NCI-H748 (cell line): ENCODE data around the gene NINL.
A peak's percentile ranks its signal among the peaks of the same experiment; 100 is the strongest.
"Not testable (repeated sequence)": the region's sequence is repeated elsewhere in the genome, so short reads cannot be mapped to it uniquely, and the experiment has no call there.

ENCODE experiments used
- DNase-seq: peaks from one replicate; lab custom pipeline; 2025; ENCODE audit not compliant: unreplicated experiment; lab: John Stamatoyannopoulos, UW

The NINL gene

GRCh38 chr20:25584905-25585704, at the start of gene NINL:
TSS of gene NINL (minus strand) at chr20:25585531. CDS start at chr20:25526587, 58,944 bp downstream.
- peak; percentile 85 for DNase-seq

DNA sequence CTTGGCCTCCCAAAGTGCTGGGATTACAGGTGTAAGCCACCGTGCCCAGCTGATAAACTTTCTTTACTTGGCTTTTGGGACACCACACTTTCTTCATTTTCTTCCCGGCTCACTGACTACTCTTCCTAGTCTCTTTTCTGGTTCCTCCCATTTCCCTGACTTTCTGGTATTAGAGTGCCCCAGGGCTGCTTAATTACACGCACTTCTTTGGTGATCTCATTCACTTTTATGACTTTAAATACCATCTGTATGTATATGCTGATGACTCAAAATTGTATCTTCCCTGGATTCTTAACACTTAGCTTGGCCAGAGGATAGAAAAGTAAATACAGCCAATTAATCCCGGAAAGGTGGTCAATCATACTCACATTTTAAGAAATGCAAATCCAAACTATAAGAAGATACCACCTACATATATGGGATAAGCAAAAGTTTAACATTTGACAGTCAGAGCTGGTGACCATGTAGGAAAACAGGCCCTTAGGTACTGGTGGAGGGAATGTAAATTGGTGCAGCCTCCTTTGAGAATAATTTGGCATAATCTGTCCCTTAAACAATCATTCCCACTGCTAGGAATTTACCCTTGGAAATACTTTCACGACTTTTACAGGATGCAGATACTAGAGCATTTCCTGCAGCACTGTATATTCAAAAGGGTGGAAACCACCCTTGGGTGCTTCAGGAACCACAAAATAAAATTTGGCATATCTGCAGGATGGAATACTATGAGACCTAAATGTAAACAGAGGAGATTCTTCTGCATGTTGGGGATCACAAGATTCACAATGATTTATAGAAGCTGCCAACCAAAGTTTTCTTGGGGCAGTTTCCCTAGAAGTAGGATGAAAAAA, 47.8 kb upstream of the NINL start:
- DNase-seq: no peak

DNA sequence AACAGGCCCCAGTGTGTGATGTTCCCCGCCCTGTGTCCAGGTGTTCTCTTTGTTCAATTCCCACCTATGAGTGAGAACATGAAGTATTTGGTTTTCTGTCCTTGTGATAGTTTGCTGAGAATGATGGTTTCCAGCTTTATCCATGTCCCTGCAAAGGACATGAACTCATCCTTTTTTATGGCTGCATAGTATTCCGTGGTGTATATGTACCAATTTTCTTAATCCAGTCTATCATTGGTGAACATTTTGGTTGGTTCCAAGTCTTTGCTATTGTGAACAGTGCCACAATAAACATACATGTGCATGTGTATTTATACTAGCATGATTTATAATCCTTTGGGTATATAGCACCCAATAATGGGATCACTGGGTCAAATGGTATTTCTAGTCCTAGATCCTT, 45.3 kb upstream of the NINL start:
- not testable (repeated sequence) for DNase-seq

DNA sequence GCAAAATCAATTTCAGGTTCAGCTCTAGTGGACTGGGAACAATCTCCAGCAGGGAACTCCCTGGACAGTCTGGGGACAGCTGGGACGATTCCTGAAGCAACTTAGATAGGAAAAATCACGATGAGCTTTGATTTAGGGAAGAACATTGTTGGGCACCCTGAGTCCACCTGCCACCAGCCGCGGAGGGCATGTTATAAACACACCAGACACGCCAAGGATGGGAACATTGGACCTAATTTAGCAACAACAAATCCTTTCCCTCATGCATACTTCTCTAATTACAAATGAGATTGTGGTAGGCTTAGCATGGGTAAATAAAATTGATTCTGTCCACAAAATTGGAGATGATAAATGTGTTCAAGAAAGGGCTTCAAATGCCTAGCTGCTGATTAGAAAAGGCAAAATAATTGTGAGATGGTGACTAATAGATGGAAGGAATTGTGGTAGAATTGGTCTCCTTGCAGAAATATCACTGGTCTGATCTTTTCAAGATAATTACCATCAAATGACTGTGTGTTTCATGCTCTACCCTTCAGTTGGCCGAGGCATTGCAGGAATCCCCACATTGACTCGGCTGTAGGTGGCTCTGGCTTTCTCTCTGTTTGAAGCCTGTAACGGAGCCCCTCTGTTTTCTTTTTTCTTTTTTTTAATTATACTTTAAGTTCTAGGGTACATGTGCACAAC, 44.6 kb upstream of the NINL start:
- no peak for DNase-seq

GRCh38 chr20:25626779-25627178, 41.4 kb upstream of the NINL start:
- no peak for DNase-seq

GRCh38 chr20:25624500-25624939, 39.2 kb upstream of the NINL start:
- no peak for DNase-seq

DNA sequence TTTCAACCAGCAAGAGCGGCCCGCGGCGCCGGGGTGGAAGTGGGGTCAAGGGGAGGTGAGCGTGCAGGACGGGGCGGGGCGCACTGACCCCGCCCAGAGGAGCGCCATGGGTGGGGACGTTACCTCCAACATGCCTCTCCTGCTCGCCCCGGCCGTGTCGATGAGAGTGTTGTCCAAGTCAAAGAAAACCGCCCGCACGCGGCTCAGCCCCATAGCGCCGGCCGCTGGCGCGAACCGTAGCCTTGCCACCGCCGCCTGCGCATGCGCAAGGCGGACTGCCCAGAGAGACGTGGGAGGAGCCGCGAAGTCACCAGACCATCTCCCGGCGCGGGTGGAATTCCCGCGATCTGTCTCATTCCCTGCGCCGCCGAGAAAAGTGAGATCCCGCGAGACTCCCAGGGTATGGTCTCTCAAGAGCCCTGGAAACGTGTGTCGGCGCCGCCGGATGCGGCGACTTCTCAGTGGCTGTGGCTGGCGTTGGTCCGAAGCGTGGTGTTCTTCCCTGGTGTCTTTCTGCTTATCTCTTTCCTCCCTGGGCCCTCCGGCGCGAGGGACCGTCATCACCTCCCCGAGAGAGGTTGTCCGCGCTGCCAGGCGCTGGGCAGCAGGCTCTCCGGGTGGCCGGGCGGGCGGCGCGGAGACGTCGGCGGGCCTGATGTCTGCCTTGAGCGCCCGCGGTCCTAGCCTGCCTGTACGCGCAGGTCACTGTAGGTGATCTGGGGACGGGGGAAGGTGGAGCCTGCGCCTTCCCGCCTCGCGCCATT, 38.6 kb upstream of the NINL start, which contains the start of gene NANP:
Gene NANP (minus strand): TSS at position 279 of the 764 bp plus-strand sequence. CDS start 66 bp downstream, at position 213.
- DNase-seq: peak; percentile 99

GRCh38 chr20:25623225-25623735, 37.9 kb upstream of the NINL start:
- peak; percentile 67 for DNase-seq

GRCh38 chr20:25622450-25623224, 37.3 kb upstream of the NINL start:
- no peak for DNase-seq

DNA sequence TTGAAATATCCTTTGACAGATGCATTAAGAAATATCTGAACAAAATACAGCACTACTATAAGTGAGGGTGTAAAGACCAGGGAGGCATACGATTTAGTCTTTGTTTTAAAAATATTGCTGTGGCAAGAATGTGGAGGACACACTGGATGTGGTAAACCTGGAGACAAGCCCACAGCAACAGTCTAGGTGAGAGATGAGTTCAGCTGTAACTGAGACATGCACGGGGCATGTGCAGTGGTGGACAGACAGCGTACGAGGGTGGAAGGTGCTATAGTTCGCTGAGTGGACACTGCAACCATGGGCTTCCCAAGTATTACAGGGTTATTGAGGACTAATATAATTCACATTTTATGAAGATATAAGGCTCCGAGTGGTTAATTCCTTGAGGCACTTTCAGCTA, 36.7 kb upstream of the NINL start:
- no peak for DNase-seq

DNA sequence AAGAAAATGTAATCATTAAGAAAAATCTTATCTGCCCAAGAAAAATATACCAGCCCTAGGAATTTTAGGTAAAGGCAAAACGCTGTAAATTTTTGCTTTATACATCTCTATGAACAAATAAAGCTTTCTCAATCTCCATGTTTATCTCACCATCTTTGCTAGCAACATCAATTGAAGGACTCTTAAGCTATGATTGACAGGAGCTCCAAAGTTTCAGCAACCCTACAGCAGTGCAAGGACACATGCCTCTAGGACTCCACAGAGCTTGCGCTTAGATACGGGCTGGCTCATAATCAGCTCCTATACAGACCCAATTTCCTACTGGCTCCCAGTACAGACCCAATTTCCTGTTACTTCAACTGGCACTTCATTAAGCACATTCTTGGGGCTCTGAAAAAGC, 34.2 kb upstream of the NINL start:
- no peak for DNase-seq

- no peak for DNase-seq
Observed at GRCh38 chr20:25608774-25609173, 23.4 kb upstream of the NINL start.

GRCh38 chr20:25606094-25606695, 20.9 kb upstream of the NINL start:
- DNase-seq: no peak

- no peak for DNase-seq
Observed at GRCh38 chr20:25605148-25605547, 19.8 kb upstream of the NINL start.

DNA sequence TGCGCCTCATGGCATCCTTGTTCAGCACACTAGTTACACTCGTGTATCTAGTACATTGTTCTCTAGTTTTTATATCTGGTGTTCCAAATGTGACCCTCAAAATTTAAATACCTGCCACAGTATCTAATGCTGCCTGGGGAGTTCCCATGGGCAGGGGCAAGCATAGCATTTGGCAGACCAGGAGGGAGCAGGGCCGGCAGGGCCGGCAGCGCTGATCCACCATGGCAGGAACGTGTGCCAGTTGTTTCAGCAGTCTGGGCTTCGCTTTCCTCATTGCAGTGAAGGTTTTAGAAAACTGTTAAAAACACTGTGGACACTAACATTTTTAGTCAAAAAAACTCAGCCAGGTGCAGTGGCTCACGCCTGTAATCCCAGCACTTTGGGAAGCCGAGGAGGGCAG, 19.3 kb upstream of the NINL start:
- no peak for DNase-seq

GRCh38 chr20:25602914-25603309, 17.6 kb upstream of the NINL start:
- DNase-seq: not testable (repeated sequence)

DNA sequence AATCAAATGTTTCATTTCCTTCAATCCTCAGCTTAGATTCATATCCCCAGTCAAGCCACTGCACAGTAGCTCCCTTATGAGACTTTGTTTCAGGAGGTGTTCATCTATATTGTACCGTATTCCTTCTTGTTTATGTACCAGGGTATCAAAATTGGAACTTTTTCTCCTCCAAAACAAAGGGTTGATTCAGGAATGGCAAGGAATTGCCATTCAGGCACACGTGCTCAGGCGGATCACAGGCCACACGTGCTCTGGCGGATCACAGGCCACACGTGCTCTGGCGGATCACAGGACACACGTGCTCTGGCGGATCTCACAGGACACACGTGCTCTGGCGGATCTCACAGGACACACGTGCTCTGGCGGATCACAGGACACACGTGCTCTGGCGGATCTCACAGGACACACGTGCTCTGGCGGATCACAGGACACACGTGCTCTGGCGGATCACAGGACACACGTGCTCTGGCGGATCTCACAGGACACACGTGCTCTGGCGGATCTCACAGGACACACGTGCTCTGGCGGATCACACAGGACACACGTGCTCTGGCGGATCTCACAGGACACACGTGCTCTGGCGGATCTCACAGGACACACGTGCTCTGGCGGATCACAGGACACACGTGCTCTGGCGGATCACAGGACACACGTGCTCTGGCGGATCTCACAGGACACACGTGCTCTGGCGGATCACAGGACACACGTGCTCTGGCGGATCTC, 17.0 kb upstream of the NINL start:
- not testable (repeated sequence) for DNase-seq

GRCh38 chr20:25601659-25602058, 16.3 kb upstream of the NINL start:
- no peak for DNase-seq

- DNase-seq: no peak
Observed at GRCh38 chr20:25600632-25601031, 15.3 kb upstream of the NINL start.
